MM.1S (cell line): ENCODE measurements around the gene CCT5.

Experiments
- EZH2 ChIP-seq: fragments of 300-600 bp; sonication (generic); optimal IDR thresholded peaks from 2 replicates; pipeline ENCODE3; 2017; ENCODE audit warnings: low read depth, mild to moderate bottlenecking, antibody characterized with exemption, low read length, mixed read lengths
- EZH2phosphoT487 ChIP-seq: fragments of 300-600 bp; sonication (generic); IDR thresholded peaks from 2 replicates; pipeline ENCODE4 v1.6.1; 2018; ENCODE audit warnings: antibody characterized with exemption, low read length
- TF ChIP-seq, protein P1 (sequence below): fragments of 300-600 bp; sonication (generic); IDR thresholded peaks from 2 replicates; pipeline ENCODE4 v1.5.1; 2016; ENCODE audit warnings: antibody characterized with exemption, low read length, mixed read lengths

DNA sequence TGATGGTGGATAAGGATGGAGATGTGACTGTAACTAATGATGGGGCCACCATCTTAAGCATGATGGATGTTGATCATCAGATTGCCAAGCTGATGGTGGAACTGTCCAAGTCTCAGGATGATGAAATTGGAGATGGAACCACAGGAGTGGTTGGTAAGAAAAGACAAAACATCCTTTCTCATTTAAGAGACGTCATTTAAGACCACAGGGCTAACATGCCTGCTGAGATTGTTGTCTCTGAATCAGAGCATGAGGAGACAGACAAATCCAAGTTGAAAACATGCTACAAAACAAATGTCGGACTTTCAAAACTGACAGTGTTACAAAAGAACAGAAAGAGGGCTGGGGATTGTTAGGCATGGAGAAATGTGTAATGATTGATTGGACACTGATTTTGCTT lies 4.6 kb downstream of the CCT5 start:
- TF ChIP-seq, protein P1, sequence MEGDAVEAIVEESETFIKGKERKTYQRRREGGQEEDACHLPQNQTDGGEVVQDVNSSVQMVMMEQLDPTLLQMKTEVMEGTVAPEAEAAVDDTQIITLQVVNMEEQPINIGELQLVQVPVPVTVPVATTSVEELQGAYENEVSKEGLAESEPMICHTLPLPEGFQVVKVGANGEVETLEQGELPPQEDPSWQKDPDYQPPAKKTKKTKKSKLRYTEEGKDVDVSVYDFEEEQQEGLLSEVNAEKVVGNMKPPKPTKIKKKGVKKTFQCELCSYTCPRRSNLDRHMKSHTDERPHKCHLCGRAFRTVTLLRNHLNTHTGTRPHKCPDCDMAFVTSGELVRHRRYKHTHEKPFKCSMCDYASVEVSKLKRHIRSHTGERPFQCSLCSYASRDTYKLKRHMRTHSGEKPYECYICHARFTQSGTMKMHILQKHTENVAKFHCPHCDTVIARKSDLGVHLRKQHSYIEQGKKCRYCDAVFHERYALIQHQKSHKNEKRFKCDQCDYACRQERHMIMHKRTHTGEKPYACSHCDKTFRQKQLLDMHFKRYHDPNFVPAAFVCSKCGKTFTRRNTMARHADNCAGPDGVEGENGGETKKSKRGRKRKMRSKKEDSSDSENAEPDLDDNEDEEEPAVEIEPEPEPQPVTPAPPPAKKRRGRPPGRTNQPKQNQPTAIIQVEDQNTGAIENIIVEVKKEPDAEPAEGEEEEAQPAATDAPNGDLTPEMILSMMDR: no peak
- TF ChIP-seq EZH2phosphoT487: no peak
- TF ChIP-seq EZH2: no peak
